LNCAP (cell line): ENCODE measurements around the gene TYRP1.

ENCODE experiments used
- TF ChIP-seq, protein P1 (sequence below): fragments of 450-650 bp; IDR thresholded peaks from 2 replicates; pipeline ENCODE4 v1.5.1; 2017; ENCODE audit warnings: mild to moderate bottlenecking

The TYRP1 gene

DNA sequence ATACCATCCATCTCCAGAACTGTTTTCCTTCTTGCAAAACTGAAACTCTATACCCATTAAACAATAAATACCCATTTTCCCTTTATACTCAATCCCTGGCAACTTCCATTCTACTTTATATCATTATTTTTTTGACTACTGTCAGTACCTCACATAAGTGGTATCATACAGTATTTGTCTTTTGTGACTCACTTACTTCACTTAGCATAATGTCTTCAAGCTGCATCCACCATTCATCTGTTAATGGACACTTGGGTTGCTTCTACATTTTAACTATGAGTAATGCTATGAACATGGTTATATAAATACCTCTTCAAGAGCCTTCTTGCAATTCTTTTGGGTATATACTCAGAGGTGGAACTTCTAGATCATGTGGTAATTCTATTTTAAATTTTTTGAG, 11.6 kb upstream of the TYRP1 start:
- TF ChIP-seq, protein P1, sequence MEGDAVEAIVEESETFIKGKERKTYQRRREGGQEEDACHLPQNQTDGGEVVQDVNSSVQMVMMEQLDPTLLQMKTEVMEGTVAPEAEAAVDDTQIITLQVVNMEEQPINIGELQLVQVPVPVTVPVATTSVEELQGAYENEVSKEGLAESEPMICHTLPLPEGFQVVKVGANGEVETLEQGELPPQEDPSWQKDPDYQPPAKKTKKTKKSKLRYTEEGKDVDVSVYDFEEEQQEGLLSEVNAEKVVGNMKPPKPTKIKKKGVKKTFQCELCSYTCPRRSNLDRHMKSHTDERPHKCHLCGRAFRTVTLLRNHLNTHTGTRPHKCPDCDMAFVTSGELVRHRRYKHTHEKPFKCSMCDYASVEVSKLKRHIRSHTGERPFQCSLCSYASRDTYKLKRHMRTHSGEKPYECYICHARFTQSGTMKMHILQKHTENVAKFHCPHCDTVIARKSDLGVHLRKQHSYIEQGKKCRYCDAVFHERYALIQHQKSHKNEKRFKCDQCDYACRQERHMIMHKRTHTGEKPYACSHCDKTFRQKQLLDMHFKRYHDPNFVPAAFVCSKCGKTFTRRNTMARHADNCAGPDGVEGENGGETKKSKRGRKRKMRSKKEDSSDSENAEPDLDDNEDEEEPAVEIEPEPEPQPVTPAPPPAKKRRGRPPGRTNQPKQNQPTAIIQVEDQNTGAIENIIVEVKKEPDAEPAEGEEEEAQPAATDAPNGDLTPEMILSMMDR: no peak

DNA sequence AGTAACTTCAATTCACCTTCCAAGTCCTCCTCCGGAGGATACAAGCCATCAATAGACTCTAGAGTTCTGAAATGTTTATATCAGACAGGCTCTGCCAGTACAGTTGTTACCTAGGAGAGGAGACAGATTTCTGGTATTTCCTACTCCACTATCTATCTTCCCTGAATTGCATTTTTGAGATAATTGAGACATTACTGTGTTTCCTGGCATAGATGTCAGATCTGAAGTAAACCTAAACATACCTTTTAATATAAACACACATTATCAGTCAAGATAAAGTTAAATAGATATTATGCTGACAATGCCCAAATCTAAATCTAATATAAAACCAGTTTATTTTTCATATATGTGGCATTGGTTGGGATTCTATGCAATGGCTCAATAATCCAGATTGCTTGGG, 8.2 kb upstream of the TYRP1 start:
- TF ChIP-seq, protein P1: no peak

DNA sequence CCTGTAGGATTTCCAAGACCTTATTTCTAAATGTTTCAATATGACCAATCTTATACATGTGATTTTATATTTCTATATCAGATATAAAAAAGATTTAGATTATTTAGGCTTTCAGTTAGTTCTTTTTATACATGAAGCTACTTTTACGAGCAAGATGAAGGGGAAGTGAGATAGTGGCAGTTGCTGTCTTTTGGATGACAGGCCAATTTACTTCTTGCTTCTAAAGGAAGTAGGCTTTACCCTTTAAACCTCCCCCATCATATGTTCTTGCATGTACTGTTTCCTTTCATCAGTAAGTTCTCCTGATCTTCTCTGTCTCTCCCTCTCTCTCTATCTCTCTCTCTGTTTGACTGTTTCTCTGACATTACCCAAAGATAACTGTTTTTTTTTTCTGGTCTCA, 4.0 kb upstream of the TYRP1 start:
- TF ChIP-seq, protein P1: no peak

DNA sequence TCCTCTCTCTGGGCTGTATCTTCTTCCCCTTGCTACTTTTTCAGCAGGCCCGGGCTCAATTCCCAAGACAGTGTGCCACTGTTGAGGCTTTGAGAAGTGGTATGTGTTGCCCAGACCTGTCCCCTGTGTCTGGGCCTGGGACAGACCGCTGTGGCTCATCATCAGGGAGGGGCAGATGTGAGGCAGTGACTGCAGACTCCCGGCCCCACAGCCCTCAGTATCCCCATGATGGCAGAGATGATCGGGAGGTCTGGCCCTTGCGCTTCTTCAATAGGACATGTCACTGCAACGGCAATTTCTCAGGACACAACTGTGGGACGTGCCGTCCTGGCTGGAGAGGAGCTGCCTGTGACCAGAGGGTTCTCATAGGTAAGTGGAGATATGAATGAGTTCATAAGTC, 828 bp downstream of the TYRP1 start:
- TF ChIP-seq, protein P1: no peak

DNA sequence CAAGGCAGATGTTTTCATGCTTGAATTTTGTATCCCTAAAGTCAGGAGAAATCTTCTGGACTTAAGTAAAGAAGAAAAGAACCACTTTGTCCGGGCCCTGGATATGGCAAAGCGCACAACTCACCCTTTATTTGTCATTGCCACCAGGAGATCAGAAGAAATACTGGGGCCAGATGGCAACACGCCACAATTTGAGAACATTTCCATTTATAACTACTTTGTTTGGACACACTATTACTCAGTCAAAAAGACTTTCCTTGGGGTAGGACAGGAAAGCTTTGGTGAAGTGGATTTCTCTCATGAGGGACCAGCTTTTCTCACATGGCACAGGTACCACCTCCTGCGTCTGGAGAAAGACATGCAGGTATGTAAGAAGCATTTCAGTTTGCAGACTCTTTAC, 2.3 kb downstream of the TYRP1 start:
- TF ChIP-seq, protein P1: no peak

DNA sequence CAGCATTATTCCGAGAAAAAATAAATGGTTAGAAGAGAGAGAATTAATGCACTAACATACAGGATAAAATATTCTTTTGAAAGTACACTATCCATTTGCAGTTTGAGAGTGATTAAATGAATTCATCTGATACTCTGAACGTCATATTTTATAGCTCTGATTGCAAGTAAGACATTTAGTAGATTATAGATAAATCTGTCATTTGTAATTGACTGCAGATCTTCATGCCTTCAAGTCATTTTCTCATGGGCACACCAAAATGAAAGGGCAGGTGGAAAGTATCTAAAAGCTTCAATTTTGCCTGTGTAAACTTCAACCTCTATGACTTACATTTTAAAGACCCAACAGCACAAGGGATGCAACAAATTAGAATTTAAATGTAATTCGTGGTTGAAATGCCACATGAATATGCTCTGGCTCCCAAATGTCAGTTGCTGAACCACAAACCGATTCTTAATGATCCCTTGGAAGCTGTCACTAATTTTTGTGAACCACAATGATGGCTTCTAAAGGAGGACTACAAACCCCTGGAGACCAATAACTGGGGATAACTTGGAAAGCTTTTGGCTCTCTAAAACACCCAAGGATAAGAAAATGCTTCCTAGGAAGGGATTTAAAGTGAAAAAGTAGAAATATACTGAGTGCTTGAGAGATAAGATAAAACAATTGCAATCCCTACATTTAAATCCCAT, 3.9 kb downstream of the TYRP1 start:
- TF ChIP-seq, protein P1: no peak

DNA sequence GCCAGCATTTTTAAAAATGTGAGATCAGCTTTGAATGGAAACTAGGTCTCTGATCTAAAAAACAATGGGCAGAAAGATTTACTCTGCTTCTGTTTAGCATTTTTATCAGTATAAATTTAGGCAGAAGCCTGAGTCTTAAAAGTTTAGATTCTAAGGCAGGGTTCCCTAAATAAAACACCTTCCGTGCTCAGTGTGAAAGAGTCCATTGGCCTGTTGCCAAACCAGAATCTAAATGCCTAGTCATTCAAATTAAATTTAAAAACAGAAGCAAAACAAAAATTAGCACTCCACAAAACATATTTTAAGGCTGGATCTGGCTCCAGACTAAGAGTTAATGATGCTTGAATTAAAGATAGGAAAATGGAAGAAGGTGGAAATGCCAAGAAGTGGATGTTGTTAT, 4.5 kb downstream of the TYRP1 start:
- TF ChIP-seq, protein P1: no peak

DNA sequence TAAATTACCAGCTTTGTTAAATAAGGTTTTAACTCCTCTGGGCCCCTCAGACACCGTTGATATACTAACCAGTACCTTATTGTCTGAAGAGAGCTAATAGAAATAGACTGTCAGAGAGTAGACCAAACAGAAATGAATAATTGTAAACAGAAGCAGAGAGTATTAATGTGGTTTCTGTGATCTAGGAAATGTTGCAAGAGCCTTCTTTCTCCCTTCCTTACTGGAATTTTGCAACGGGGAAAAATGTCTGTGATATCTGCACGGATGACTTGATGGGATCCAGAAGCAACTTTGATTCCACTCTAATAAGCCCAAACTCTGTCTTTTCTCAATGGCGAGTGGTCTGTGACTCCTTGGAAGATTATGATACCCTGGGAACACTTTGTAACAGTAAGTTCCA, 5.1 kb downstream of the TYRP1 start:
- TF ChIP-seq, protein P1: no peak
